ENCODE measurements around the gene KRTAP4-5.
"Not testable (repeated sequence)": the region's sequence is repeated elsewhere in the genome, so short reads cannot be mapped to it uniquely, and the experiment has no call there.

The KRTAP4-5 gene

DNA sequence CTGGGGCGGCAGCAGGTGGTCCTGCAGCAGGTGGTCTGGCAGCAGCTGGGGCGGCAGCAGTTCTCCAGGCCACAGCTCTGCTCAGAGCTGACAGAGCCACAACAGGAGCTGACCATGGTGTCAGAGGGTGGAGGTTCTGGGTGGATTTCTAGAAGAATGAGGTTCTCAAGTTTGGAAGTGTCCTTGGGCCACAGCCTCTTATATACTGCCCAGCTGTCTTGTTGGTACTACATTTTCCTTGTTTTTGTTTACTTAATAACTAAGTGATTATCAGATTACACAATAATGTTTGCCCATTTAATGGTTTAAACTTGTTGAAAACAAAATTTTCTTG, at the start of gene KRTAP4-5:
TSS of gene KRTAP4-5 (minus strand) at position 174 of the 334 bp plus-strand sequence. CDS start at position 116, 58 bp downstream.
- no peak for DNase-seq

- no peak for DNase-seq
These were observed 46.4 kb upstream of the KRTAP4-5 start for GRCh38 chr17:41196068-41196467.

- DNase-seq, result no peak
These were observed 40.7 kb upstream of the KRTAP4-5 start for GRCh38 chr17:41190328-41190727.

DNA sequence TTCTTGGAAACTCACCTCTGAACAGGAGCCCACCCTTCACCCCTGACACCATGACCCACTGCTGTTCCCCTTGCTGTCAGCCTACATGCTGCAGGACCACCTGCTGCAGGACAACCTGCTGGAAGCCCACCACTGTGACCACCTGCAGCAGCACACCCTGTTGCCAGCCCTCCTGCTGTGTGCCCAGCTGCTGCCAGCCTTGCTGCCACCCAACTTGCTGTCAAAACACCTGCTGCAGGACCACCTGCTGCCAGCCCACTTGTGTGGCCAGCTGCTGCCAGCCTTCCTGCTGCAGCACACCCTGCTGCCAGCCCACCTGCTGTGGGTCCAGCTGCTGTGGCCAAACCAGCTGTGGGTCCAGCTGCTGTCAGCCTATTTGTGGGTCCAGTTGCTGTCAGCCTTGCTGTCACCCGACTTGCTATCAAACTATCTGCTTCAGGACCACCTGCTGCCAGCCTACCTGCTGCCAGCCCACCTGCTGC, 40.3 kb upstream of the KRTAP4-5 start, which contains the start of gene KRTAP9-1:
TSS of gene KRTAP9-1 (plus strand) at position 51 of the 482 bp plus-strand sequence. CDS start at position 51, 0 bp downstream.
- not testable (repeated sequence) for DNase-seq

DNA sequence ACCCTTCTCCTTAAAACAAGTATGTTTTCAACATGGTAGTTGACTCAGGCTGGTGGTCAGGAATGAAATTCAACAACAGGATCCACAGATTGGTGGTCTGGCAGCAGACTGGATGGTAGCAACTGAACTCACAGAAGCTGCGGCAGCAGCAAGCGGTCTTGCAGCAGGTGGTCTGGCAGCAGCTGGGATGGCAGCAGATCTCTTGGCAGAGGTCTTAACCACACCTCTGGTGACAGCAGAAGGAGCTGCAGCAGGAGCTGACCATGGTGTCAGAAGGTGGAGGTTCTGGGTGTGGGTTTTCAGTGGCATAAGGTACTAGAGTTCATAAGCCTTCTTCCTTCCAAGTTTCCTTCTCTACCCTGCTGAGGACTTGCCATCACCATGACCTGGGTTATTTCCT, 37.2 kb upstream of the KRTAP4-5 start:
- no peak for DNase-seq

- DNase-seq, result no peak
These were observed 35.4 kb upstream of the KRTAP4-5 start for GRCh38 chr17:41185001-41185400.

GRCh38 chr17:41184480-41184961, 34.9 kb upstream of the KRTAP4-5 start, which contains the start of gene KRTAP4-1:
Gene KRTAP4-1 (minus strand): TSS chr17:41184911. CDS start chr17:41184854, 57 bp downstream.
- DNase-seq, result no peak

DNA sequence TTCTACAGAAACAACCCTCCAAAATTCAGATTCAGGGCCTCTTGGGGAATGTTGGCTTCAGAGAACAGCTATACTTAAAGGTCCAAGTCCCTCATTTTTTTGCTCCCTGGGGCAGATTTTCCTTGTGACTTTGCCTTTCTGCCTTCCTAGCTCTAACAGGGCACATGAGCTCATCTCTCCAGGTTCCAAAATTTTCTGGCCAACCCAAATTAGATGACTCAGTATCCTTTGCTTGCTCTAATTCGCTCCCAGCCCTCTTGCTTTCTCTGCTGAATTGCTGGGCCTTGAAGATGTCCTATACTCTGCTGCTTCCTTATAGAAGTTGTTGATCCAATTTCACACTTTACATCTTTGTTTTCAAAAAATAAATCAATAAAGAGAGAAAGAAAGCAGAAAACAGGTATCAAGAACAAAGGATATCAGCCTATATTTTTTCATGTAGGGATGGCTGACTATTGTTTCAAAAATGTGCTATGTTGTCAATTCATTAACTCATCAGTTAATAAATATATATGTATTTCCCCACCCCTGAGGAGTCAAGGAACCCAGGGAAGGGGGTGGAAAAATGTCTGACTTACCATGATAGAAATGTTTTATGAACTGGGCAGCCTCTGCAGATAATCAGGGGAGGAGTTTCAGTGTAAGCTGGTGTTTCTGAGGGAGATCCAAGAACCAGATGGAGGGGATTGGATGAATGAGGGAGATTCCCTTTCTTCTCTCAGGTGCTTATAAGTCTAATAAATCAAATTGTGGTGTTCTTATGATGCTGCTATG, 29.4 kb upstream of the KRTAP4-5 start:
- peak; percentile 64 for DNase-seq

DNA sequence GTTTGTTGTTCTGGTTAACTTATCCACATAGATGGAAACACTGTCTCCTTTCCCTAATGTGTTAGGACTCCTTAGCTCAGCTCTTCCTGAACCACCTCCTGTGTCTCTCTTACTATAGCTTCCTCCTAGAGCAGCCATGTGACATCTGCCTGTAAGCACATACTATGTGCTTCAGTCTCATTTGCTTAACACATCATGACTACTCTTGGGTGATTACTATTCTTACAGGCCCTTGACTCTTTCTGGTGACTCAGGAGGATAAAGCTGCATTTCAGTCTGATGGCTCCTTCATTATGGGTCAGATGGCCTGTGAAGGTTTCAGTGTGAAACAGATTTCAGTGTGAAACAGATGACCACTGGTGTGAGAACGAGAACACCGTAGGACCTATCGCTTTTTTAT, 28.7 kb upstream of the KRTAP4-5 start:
- peak; percentile 56 for DNase-seq

- no peak for DNase-seq
These were observed 28.2 kb upstream of the KRTAP4-5 start, which contains the start of gene KRTAP4-2 for GRCh38 chr17:41177727-41178271. Gene KRTAP4-2 (minus strand): TSS chr17:41178221. CDS start chr17:41178164, 57 bp downstream.

GRCh38 chr17:41176744-41177387, 27.2 kb upstream of the KRTAP4-5 start:
- no peak for DNase-seq

- DNase-seq, result peak; percentile 11
These were observed 22.3 kb upstream of the KRTAP4-5 start for GRCh38 chr17:41171886-41172285.

DNA sequence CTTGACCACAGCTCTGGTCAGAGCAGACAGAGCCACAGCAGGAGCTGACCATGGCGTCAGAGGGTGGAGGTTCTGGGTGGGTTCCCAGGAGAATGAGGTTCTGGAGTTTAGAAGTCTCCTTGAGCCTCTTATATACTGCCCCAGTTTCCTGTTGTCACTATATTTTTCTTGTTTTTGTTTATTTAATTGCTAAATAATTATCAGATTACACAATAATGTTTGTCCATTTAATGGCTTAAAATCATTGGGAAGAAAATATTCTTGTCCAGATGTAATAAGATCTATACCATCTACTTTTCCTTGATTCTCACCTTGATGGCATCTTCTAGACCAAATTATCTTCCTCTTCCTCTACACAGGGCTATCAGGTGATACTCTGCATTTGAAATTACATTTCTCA, 18.5 kb upstream of the KRTAP4-5 start, which contains the start of gene KRTAP4-3:
TSS of gene KRTAP4-3 (minus strand) at position 101 of the 400 bp plus-strand sequence. CDS start at position 52, 49 bp downstream.
- no peak for DNase-seq

- DNase-seq, result no peak
These were observed 17.9 kb upstream of the KRTAP4-5 start for GRCh38 chr17:41167561-41167960.

- DNase-seq, result peak; percentile 13
These were observed 14.2 kb upstream of the KRTAP4-5 start for GRCh38 chr17:41163828-41164227.

- DNase-seq, result no peak
These were observed 11.0 kb upstream of the KRTAP4-5 start, which contains the start of gene KRTAP4-4 for GRCh38 chr17:41160648-41161047. Gene KRTAP4-4 (minus strand): TSS chr17:41160748. CDS start chr17:41160691, 57 bp downstream.

DNA sequence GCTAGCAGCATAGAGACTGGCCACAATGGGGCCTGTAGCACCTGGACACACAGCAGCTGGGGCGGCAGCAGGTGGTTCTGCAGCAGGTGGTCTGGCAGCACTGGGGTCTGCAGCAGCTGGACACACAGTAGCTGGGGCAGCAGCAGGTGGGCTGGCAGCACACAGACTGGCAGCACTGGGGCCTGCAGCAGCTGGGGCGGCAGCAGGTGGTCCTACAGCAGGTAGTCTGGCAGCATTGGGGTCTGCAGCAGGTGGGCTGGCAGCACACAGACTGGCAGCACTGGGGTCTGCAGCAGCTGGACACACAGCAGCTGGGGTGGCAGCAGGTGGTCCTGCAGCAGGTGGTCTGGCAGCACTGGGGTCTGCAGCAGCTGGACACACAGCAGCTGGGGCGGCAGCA, 10.6 kb upstream of the KRTAP4-5 start:
- DNase-seq, result not testable (repeated sequence)

DNA sequence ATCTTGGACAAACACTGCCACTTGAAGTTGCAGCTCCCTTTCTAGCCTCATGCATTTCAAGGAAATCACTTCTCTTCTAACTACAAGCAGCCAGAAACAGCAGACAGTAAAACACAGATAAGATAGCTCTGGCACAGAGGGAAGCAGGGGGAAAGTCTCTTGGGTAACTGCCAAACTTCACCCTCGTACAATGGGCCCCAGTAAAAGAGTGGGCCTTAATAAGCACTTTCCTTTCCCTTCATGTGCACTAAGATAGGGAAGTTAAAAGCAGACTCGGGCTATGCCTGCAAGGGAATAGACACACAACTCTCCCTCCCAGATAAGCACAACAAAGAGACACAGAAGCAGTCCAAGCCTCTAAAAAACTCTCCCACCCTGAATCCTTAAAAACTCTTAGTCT, 4.2 kb upstream of the KRTAP4-5 start:
- DNase-seq, result no peak

GRCh38 chr17:41151525-41151924, 1.9 kb upstream of the KRTAP4-5 start:
- DNase-seq, result no peak

DNA sequence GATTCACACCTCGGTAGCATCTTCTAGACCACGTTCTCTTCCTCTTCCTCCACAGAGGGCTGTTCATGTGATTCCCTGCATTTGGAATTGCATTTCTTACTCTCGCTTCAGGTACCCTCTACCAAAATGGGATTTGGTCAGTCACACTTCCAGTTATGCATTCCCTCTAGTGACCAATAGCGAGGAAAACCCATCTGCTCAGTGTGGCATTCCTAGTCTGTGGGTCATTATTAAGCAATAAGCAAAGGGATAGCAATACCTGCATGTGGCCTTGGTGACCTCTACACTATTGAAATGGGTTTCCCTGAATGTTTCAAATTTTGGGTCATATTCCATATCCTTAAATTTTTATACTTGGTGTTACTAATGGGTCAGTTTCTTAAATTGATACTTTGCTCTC, 401 bp upstream of the KRTAP4-5 start:
- no peak for DNase-seq

DNA sequence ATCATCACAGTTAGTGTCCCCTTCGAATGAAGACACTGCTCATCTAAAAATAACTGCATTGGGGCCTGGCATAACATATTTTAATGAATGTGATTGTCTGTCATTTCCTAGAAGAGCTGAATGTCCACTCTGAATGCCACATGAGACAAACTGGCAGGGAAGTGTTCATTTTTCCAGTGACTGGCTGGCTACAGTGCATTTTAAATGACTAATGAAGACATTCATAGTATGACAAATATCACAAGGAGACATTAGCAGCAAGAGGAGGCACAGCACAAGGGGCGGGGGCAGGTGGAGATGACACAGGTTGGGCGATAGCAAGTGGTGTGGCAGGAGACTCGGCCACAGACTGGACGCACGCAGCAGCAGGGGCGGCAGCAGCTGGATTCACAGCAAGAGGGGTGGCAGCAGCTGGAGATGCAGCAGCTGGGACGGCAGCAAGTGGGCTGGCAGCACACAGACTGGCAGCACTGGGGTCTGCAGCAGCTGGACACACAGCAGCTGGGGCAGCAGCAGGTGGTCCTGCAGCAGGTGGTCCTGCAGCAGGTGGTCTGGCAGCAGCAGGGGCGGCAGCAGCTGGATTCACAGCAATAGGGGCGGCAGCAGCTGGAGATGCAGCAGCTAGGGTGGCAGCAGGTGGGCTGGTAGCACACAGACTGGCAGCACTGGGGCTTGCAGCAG, 514 bp downstream of the KRTAP4-5 start:
- not testable (repeated sequence) for DNase-seq

GRCh38 chr17:41147531-41148204, 2.0 kb downstream of the KRTAP4-5 start:
- no peak for DNase-seq

Measured in EL (cell line).